Gastroesophageal sphincter (tissue), 4 donors: Measurements from ENCODE around the gene TTC36. TPM values are rescaled to one million over a fixed set of nuclear protein-coding genes. Genes with fewer than 3 reads are reported as not detected.
"Not testable (repeated sequence)": the region's sequence is repeated elsewhere in the genome, so short reads cannot be mapped to it uniquely, and the experiment has no call there.

Source experiments
- ATAC-seq: fragments of 150-250 bp; one replicate; pipeline ENCODE4 v1.9.1; 2016; ENCODE audit warnings: mild to moderate bottlenecking, moderate library complexity
- H3K27ac ChIP-seq, 4 donors: fragments of 200-600 bp; sonication (generic) in 3 of 4; 1 replicate in 3 of 4; 2 replicates in 1 of 4; pipeline ENCODE4 v1.5.1; 2016 to 2019
- H3K27me3 ChIP-seq: fragments of 200-600 bp; sonication (generic); one replicate; pipeline ENCODE4 v1.5.1; 2019
- H3K36me3 ChIP-seq, 2 donors: fragments of 200-600 bp; sonication (generic); one replicate each; pipeline ENCODE4 v1.5.1; 2019; ENCODE audit warnings: control low read depth in 1 of 2
- H3K4me1 ChIP-seq, 3 donors: fragments of 200-600 bp; sonication (generic); 1 replicate in 2 of 3; 2 replicates in 1 of 3; pipeline ENCODE4 v1.5.1; 2016 to 2019; ENCODE audit warnings: control low read depth in 2 of 3
- H3K4me3 ChIP-seq, 2 donors: fragments of 200-600 bp; sonication (generic); one replicate each; pipeline ENCODE4 v1.5.1; 2019; ENCODE audit warnings: mild to moderate bottlenecking in 1 of 2, moderate library complexity in 1 of 2
- H3K9me3 ChIP-seq, 3 donors: fragments of 200-600 bp; sonication (generic); one replicate each; pipeline ENCODE4 v1.5.1; 2017 to 2019; ENCODE audit warnings: control low read depth in 2 of 3
- CTCF ChIP-seq, 4 experiments: fragments of 200-600 bp in 2 of 4; fragments of 450-650 bp in 2 of 4; sonication (generic) in 1 of 4; IDR thresholded peaks; one replicate each; pipeline ENCODE4 v1.5.1; 2017 to 2019; ENCODE audit warnings: antibody characterized with exemption in 4 of 4, mild to moderate bottlenecking in 2 of 4, moderate library complexity in 2 of 4
- EP300 ChIP-seq: sonication (generic); formaldehyde crosslinking; IDR thresholded peaks from one replicate; pipeline ENCODE4 v1.6.1; 2017; ENCODE audit warnings: antibody characterized with exemption, mild to moderate bottlenecking
- POLR2A ChIP-seq, 2 donors: fragments of 450-650 bp; IDR thresholded peaks; one replicate each; pipeline ENCODE4 v1.6.1; 2017; ENCODE audit warnings: antibody characterized with exemption in 2 of 2, mild to moderate bottlenecking in 2 of 2, moderate library complexity in 1 of 2
- POLR2AphosphoS5 ChIP-seq: sonication (generic); formaldehyde crosslinking; IDR thresholded peaks from one replicate; pipeline ENCODE4 v1.6.1; 2017; ENCODE audit warnings: antibody characterized with exemption
- WGBS, 2 donors: methylation state at CpG; one replicate each; pipeline ENCODE4 v1.1.5; 2018; ENCODE audit warnings: low coverage in 1 of 2; 5-methylcytosine and 5-hydroxymethylcytosine counted together
- total RNA-seq, 4 donors: library from RNA; depleted of rRNA; stranded (reverse); fragments of >200 nt; gene quantifications; one replicate each; pipeline ENCODE4 v1.1.0, GENCODE V29; 2016

The TTC36 gene
- total RNA-seq, 4 donors from 2014 or later = 0.81 to 5.6 (median 3.3) TPM

- TF ChIP-seq POLR2AphosphoS5 (no peak), POLR2A (IDR thresholded peaks at IDR 0.05) (no peak), EP300 (no peak), CTCF (IDR thresholded peaks at IDR 0.05) (no peak)
- H3K27me3 ChIP-seq = no peaks in the 10 kb centered on the region
- no peaks in the 10 kb centered on the region for H3K9me3 ChIP-seq
- H3K27ac ChIP-seq = peak overlapping the region; percentile 97 to 99 (median 98)
- WGBS, 2 donors = 3 to 5% methylated on average over 8 to 9 of the region's 10 CpGs
- H3K4me1 ChIP-seq = peaks cover 0 to 60% (median 26%) of the 10 kb centered on the region in 3 donors
- peak overlapping the region; percentile 85 to 98 for H3K4me3 ChIP-seq
- ATAC-seq = no peak
- no peaks in the 10 kb centered on the region for H3K36me3 ChIP-seq
Observed at GRCh38 chr11:118572981-118573550, 45.8 kb downstream of the TTC36 start.

GRCh38 chr11:118574636-118575035, 47.4 kb downstream of the TTC36 start:
- Histone ChIP-seq H3K4me1 (peaks cover 0 to 75% (median 26%) of the 10 kb centered on the region in 3 donors), H3K36me3 (no peaks in the 10 kb centered on the region), H3K27me3 (no peaks in the 10 kb centered on the region), H3K9me3 (no peaks in the 10 kb centered on the region), H3K27ac (no peak overlapping the region), H3K4me3 (peak overlapping the region in 1 of 2 donors; percentile 11)
- TF ChIP-seq POLR2AphosphoS5 (no peak), EP300 (no peak), CTCF (IDR thresholded peaks at IDR 0.05) (no peak), POLR2A (IDR thresholded peaks at IDR 0.05) (no peak)
- WGBS, 2 donors = 71 to 81% methylated on average over 4 to 7 of the region's 7 CpGs
- ATAC-seq = no peak

- not testable (repeated sequence) for ATAC-seq, H3K9me3 ChIP-seq, H3K27ac ChIP-seq, H3K27me3 ChIP-seq, H3K4me3 ChIP-seq
- peaks cover 0 to 20% of the 10 kb centered on the region in 2 donors for H3K36me3 ChIP-seq
- peaks cover 0 to 87% (median 20%) of the 10 kb centered on the region in 3 donors for H3K4me1 ChIP-seq
Observed at GRCh38 chr11:118577995-118578394, 50.7 kb downstream of the TTC36 start.

Other genes with a start within 250 kb of the TTC36 start
- gene CD3E, start 222.7 kb upstream of the TTC36 start, total RNA-seq = 1 to 10 TPM in 1 of 4 donors, under 1 TPM in 2, not detected in 1; 0.77 to 2.8 (median 0.78) TPM
- 1 to 10 TPM in 3 of 4 donors, not detected in 1; 1.5 to 1.8 (median 1.7) TPM for gene CD3D, start 184.8 kb upstream of the TTC36 start, total RNA-seq
- gene CD3G, start 183.1 kb upstream of the TTC36 start, total RNA-seq = 1 to 10 TPM in 1 of 4 donors, under 1 TPM in 2, not detected in 1; 0.10 to 1.3 (median 0.46) TPM
- gene UBE4A, start 167.9 kb upstream of the TTC36 start, total RNA-seq = 10 to 100 TPM; 37.3 to 44.6 (median 42.8) TPM
- gene ATP5MG, start 125.9 kb upstream of the TTC36 start, total RNA-seq = 10 to 100 TPM; 59.8 to 79.4 (median 70.2) TPM
- 100 to 1,000 TPM in 1 of 4 donors, 10 to 100 TPM in 3; 42.3 to 116 (median 74.8) TPM for gene KMT2A, start 91.0 kb upstream of the TTC36 start, total RNA-seq
- gene TMEM25, start 3.7 kb downstream of the TTC36 start, total RNA-seq = 10 to 100 TPM; 36.9 to 57.1 (median 51.8) TPM
- 10 to 100 TPM; 23.5 to 30.8 (median 27.7) TPM for gene IFT46, start 38.5 kb downstream of the TTC36 start, total RNA-seq
- 100 to 1,000 TPM in 3 of 4 donors, 10 to 100 TPM in 1; 84.9 to 141 (median 128) TPM for gene ARCN1, start 44.9 kb downstream of the TTC36 start, total RNA-seq
- 100 to 1,000 TPM in 2 of 4 donors, 10 to 100 TPM in 2; 45.8 to 144 (median 101) TPM for gene PHLDB1, start 80.1 kb downstream of the TTC36 start, total RNA-seq
- gene TREH, start 152.2 kb downstream of the TTC36 start, total RNA-seq = not detected